HG02588 (cell line): Measurements from ENCODE around the gene GPR137C.
A peak's percentile ranks its signal among the peaks of the same experiment; 100 is the strongest.

Experiments
- ATAC-seq: cut with Tn5 transposase; IDR thresholded peaks from one replicate; pipeline ENCODE4 v1.9.1; 2021; ENCODE audit warnings: mild to moderate bottlenecking, moderate library complexity; ENCODE audit not compliant: unreplicated experiment

Gene GPR137C

GRCh38 chr14:52552063-52552988 lies at the start of gene GPR137C, which contains the start of gene TXNDC16:
Gene GPR137C (plus strand): TSS chr14:52552836. CDS start chr14:52553148, 312 bp downstream.
Gene TXNDC16 (minus strand): TSS chr14:52552505. CDS start chr14:52543557, 8,948 bp downstream.
- ATAC-seq, result peak; percentile 97

GRCh38 chr14:52513249-52513648 lies 39.4 kb upstream of the GPR137C start:
- no peak for ATAC-seq

GRCh38 chr14:52514046-52514811 lies 38.4 kb upstream of the GPR137C start:
- no peak for ATAC-seq

- no peak for ATAC-seq
Observed at GRCh38 chr14:52522033-52522432, 30.6 kb upstream of the GPR137C start.

GRCh38 chr14:52522581-52523345 lies 29.9 kb upstream of the GPR137C start:
- no peak for ATAC-seq

GRCh38 chr14:52527052-52527451 lies 25.6 kb upstream of the GPR137C start:
- no peak for ATAC-seq

- ATAC-seq, result no peak
Observed at GRCh38 chr14:52531481-52531880, 21.2 kb upstream of the GPR137C start.

- ATAC-seq, result no peak
Observed at GRCh38 chr14:52536269-52536668, 16.4 kb upstream of the GPR137C start.

GRCh38 chr14:52538623-52539022 lies 14.0 kb upstream of the GPR137C start:
- no peak for ATAC-seq

- no peak for ATAC-seq
Observed at GRCh38 chr14:52545584-52546317, 6.9 kb upstream of the GPR137C start.

- ATAC-seq, result no peak
Observed at GRCh38 chr14:52546318-52546670, 6.3 kb upstream of the GPR137C start.

- no peak for ATAC-seq
Observed at GRCh38 chr14:52547027-52547426, 5.6 kb upstream of the GPR137C start.

- ATAC-seq, result no peak
Observed at GRCh38 chr14:52547526-52547925, 5.1 kb upstream of the GPR137C start.

GRCh38 chr14:52550661-52551060 lies 2.0 kb upstream of the GPR137C start:
- ATAC-seq, result no peak

GRCh38 chr14:52551205-52551604 lies 1.4 kb upstream of the GPR137C start:
- ATAC-seq, result no peak

GRCh38 chr14:52551696-52552062 lies 957 bp upstream of the GPR137C start:
- ATAC-seq, result no peak

- ATAC-seq, result peak; percentile 18
Observed at GRCh38 chr14:52553002-52553670, 500 bp downstream of the GPR137C start.

GRCh38 chr14:52553671-52554575 lies 1.3 kb downstream of the GPR137C start:
- ATAC-seq, result no peak

GRCh38 chr14:52558688-52559087 lies 6.1 kb downstream of the GPR137C start:
- ATAC-seq, result no peak
